Peyer's patch (tissue), 4 donors: ENCODE results near the gene AK9.

Experiments used
- POLR2A ChIP-seq, 2 donors: fragments of 450-650 bp; IDR thresholded peaks; one replicate each; pipeline ENCODE4 v1.5.1; 2017; ENCODE audit warnings: antibody characterized with exemption in 2 of 2, mild to moderate bottlenecking in 2 of 2, moderate library complexity in 2 of 2
- TF ChIP-seq, protein P1 (sequence below), 6 experiments: fragments of 450-650 bp in 4 of 6; fragments of 200-600 bp in 2 of 6; sonication (generic) in 1 of 6; IDR thresholded peaks; one replicate each; pipeline ENCODE4 v1.5.1; 2017 to 2019; ENCODE audit warnings: antibody characterized with exemption in 6 of 6, mild to moderate bottlenecking in 3 of 6, moderate library complexity in 1 of 6

DNA sequence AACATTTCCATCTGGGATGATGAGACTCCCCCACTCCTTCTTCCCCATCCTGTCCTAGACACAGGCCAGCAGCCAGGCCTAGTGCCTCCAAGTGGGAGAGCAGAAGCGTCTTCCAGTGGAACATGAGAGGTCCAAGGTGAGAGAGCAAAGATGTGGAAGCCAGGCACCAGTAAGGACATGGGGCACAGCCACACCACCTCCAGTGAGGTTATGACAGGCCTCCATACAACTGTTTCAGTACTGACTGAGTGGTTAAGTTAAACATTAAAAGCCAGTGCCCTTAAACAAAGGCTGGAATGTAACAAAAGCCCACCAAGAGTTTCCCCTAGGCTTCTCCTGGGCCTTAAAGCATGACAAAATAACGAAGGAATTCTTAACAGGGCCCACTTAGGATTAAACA, 213.3 kb downstream of the AK9 start:
- TF ChIP-seq, protein P1, sequence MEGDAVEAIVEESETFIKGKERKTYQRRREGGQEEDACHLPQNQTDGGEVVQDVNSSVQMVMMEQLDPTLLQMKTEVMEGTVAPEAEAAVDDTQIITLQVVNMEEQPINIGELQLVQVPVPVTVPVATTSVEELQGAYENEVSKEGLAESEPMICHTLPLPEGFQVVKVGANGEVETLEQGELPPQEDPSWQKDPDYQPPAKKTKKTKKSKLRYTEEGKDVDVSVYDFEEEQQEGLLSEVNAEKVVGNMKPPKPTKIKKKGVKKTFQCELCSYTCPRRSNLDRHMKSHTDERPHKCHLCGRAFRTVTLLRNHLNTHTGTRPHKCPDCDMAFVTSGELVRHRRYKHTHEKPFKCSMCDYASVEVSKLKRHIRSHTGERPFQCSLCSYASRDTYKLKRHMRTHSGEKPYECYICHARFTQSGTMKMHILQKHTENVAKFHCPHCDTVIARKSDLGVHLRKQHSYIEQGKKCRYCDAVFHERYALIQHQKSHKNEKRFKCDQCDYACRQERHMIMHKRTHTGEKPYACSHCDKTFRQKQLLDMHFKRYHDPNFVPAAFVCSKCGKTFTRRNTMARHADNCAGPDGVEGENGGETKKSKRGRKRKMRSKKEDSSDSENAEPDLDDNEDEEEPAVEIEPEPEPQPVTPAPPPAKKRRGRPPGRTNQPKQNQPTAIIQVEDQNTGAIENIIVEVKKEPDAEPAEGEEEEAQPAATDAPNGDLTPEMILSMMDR (IDR thresholded peaks at IDR 0.05) = no peak
- TF ChIP-seq POLR2A (IDR thresholded peaks at IDR 0.05) = no peak
